ENCODE measurements around the gene C16orf74. TPM values are rescaled to one million over a fixed set of nuclear protein-coding genes. Genes with fewer than 3 reads are reported as not detected.

Gene C16orf74
- total and polyA plus RNA-seq, 2 of the 8 experiments (the other 6 are each of a cell fraction or from before 2014, with no cell fraction given): 7.3 to 9.3 TPM

DNA sequence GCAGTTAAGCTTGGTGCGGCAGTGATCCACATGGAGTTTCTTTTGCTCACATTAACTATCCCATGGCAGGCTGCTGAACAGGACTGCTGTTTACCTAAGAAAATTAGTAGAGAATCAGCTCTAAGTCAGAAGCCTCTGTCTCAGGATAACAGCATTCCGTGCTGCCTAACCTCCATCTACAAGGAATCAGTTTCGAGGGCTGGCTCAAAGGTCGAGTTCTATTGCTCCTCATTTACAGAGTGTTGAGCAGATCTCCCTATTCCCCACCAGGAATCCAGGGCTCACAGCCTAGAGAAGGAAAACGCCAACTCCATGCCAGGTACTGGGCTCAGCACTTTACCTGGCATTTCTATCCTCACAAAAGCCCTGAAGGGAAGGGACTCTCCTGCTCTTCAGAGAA, 72.1 kb downstream of the C16orf74 start (continued):
- TF ChIP-seq, protein P1, sequence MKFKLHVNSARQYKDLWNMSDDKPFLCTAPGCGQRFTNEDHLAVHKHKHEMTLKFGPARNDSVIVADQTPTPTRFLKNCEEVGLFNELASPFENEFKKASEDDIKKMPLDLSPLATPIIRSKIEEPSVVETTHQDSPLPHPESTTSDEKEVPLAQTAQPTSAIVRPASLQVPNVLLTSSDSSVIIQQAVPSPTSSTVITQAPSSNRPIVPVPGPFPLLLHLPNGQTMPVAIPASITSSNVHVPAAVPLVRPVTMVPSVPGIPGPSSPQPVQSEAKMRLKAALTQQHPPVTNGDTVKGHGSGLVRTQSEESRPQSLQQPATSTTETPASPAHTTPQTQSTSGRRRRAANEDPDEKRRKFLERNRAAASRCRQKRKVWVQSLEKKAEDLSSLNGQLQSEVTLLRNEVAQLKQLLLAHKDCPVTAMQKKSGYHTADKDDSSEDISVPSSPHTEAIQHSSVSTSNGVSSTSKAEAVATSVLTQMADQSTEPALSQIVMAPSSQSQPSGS (IDR thresholded peaks at IDR 0.05; ENCODE audit: low read length): no peak
- TF ChIP-seq TBP (IDR thresholded peaks at IDR 0.05; ENCODE audit: low read depth, low read length) (no peak), POLR2AphosphoS5 (IDR thresholded peaks at IDR 0.05; ENCODE audit: low read depth, low read length) (no peak), TEAD4 (IDR thresholded peaks at IDR 0.05; ENCODE audit: low read depth, low read length) (no peak), SIX5 (IDR thresholded peaks at IDR 0.05; ENCODE audit: low read depth, low read length) (no peak)
- TF ChIP-seq, protein P2, sequence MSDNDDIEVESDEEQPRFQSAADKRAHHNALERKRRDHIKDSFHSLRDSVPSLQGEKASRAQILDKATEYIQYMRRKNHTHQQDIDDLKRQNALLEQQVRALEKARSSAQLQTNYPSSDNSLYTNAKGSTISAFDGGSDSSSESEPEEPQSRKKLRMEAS (IDR thresholded peaks at IDR 0.05): no peak
